Stimulated activated CD4-positive, alpha-beta T cell treated with anti-CD3 and anti-CD28 coated beads, Interleukin-4, amount 100 ng/mL, for 48 hours (primary cell): ENCODE results near the gene ZNF496.
"Not testable (repeated sequence)": the region's sequence is repeated elsewhere in the genome, so short reads cannot be mapped to it uniquely, and the experiment has no call there.

Experiments used
- DNase-seq, 2 donors: peaks; one replicate each; pipeline ENCODE4 v3.0.0-alpha.2; 2020; ENCODE audit warnings: low read depth in 2 of 2

ZNF496 gene

GRCh38 chr1:247291833-247292561 lies 39.7 kb downstream of the ZNF496 start:
- no peak for DNase-seq

GRCh38 chr1:247291161-247291560 lies 40.5 kb downstream of the ZNF496 start:
- no peak for DNase-seq

GRCh38 chr1:247290576-247290975 lies 41.1 kb downstream of the ZNF496 start:
- no peak for DNase-seq

GRCh38 chr1:247289274-247289892 lies 42.3 kb downstream of the ZNF496 start:
- not testable (repeated sequence) for DNase-seq

- no peak for DNase-seq
Observed at GRCh38 chr1:247288341-247288740, 43.3 kb downstream of the ZNF496 start.

- DNase-seq: no peak
Observed at GRCh38 chr1:247287460-247287859, 44.2 kb downstream of the ZNF496 start.

GRCh38 chr1:247286134-247286670 lies 45.5 kb downstream of the ZNF496 start:
- DNase-seq: no peak

- DNase-seq: no peak
Observed at GRCh38 chr1:247281001-247281574, 50.6 kb downstream of the ZNF496 start.

GRCh38 chr1:247277191-247277590 lies 54.5 kb downstream of the ZNF496 start:
- DNase-seq: no peak

- no peak for DNase-seq
Observed at GRCh38 chr1:247274605-247275256, 56.9 kb downstream of the ZNF496 start.

- DNase-seq: no peak
Observed at GRCh38 chr1:247273013-247273412, 58.7 kb downstream of the ZNF496 start.

GRCh38 chr1:247270003-247270402 lies 61.7 kb downstream of the ZNF496 start:
- DNase-seq: no peak

GRCh38 chr1:247269133-247269532 lies 62.5 kb downstream of the ZNF496 start:
- DNase-seq: no peak

- DNase-seq: no peak
Observed at GRCh38 chr1:247268390-247269045, 63.1 kb downstream of the ZNF496 start.

- DNase-seq: no peak
Observed at GRCh38 chr1:247266053-247266452, 65.6 kb downstream of the ZNF496 start.

- DNase-seq: not testable (repeated sequence)
Observed at GRCh38 chr1:247255772-247256171, 75.9 kb downstream of the ZNF496 start, which contains the start of gene VN1R5. TSS of gene VN1R5 (plus strand) at chr1:247256072.

GRCh38 chr1:247247568-247247967 lies 84.1 kb downstream of the ZNF496 start:
- no peak for DNase-seq
